ENCODE results near the gene SLC1A3.

The SLC1A3 gene

GRCh38 chr5:36691226-36691625 is 84.8 kb downstream of the SLC1A3 start:
- Histone ChIP-seq H3K36me3 (replicated peaks; ENCODE audit: low read depth, low read length) (no peaks in the 10 kb centered on the region), H3K79me2 (ENCODE audit: low read length) (no peaks in the 10 kb centered on the region), H4K20me1 (ENCODE audit: insufficient read depth, low read length) (no peaks in the 10 kb centered on the region), H3K27ac (ENCODE audit: low read length) (no peak overlapping the region), H3K9ac (ENCODE audit: low read length) (no peak overlapping the region), H3K9me3 (ENCODE audit: insufficient read depth, low read length) (no peaks in the 10 kb centered on the region), H3K27me3 (ENCODE audit: low read depth, low read length) (no peaks in the 10 kb centered on the region), H2AFZ (ENCODE audit: low read depth, low read length) (no peak overlapping the region), H3K4me2 (ENCODE audit: low read length) (no peak overlapping the region), H3K4me3 (ENCODE audit: low read length) (no peak overlapping the region), H3K4me1 (ENCODE audit: low read length) (peaks cover 19% of the 10 kb centered on the region)
- no peak for TF ChIP-seq EZH2phosphoT487 (IDR thresholded peaks at IDR 0.05; ENCODE audit: low read depth)
- TF ChIP-seq, protein P1, sequence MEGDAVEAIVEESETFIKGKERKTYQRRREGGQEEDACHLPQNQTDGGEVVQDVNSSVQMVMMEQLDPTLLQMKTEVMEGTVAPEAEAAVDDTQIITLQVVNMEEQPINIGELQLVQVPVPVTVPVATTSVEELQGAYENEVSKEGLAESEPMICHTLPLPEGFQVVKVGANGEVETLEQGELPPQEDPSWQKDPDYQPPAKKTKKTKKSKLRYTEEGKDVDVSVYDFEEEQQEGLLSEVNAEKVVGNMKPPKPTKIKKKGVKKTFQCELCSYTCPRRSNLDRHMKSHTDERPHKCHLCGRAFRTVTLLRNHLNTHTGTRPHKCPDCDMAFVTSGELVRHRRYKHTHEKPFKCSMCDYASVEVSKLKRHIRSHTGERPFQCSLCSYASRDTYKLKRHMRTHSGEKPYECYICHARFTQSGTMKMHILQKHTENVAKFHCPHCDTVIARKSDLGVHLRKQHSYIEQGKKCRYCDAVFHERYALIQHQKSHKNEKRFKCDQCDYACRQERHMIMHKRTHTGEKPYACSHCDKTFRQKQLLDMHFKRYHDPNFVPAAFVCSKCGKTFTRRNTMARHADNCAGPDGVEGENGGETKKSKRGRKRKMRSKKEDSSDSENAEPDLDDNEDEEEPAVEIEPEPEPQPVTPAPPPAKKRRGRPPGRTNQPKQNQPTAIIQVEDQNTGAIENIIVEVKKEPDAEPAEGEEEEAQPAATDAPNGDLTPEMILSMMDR (IDR thresholded peaks at IDR 0.05; ENCODE audit: low read depth, low read length): no peak

GRCh38 chr5:36691696-36692371 is 85.4 kb downstream of the SLC1A3 start:
- Histone ChIP-seq H3K4me3 (ENCODE audit: low read length) (no peak overlapping the region), H3K27me3 (ENCODE audit: low read depth, low read length) (no peaks in the 10 kb centered on the region), H3K9ac (ENCODE audit: low read length) (no peak overlapping the region), H3K4me1 (ENCODE audit: low read length) (peaks cover 19% of the 10 kb centered on the region), H4K20me1 (ENCODE audit: insufficient read depth, low read length) (no peaks in the 10 kb centered on the region), H3K36me3 (replicated peaks; ENCODE audit: low read depth, low read length) (no peaks in the 10 kb centered on the region), H3K9me3 (ENCODE audit: insufficient read depth, low read length) (no peaks in the 10 kb centered on the region), H2AFZ (ENCODE audit: low read depth, low read length) (no peak overlapping the region), H3K27ac (ENCODE audit: low read length) (no peak overlapping the region), H3K4me2 (ENCODE audit: low read length) (no peak overlapping the region), H3K79me2 (ENCODE audit: low read length) (no peaks in the 10 kb centered on the region)
- no peak for TF ChIP-seq EZH2phosphoT487 (IDR thresholded peaks at IDR 0.05; ENCODE audit: low read depth)
- TF ChIP-seq, protein P1 (IDR thresholded peaks at IDR 0.05; ENCODE audit: low read depth, low read length): no peak

DNA sequence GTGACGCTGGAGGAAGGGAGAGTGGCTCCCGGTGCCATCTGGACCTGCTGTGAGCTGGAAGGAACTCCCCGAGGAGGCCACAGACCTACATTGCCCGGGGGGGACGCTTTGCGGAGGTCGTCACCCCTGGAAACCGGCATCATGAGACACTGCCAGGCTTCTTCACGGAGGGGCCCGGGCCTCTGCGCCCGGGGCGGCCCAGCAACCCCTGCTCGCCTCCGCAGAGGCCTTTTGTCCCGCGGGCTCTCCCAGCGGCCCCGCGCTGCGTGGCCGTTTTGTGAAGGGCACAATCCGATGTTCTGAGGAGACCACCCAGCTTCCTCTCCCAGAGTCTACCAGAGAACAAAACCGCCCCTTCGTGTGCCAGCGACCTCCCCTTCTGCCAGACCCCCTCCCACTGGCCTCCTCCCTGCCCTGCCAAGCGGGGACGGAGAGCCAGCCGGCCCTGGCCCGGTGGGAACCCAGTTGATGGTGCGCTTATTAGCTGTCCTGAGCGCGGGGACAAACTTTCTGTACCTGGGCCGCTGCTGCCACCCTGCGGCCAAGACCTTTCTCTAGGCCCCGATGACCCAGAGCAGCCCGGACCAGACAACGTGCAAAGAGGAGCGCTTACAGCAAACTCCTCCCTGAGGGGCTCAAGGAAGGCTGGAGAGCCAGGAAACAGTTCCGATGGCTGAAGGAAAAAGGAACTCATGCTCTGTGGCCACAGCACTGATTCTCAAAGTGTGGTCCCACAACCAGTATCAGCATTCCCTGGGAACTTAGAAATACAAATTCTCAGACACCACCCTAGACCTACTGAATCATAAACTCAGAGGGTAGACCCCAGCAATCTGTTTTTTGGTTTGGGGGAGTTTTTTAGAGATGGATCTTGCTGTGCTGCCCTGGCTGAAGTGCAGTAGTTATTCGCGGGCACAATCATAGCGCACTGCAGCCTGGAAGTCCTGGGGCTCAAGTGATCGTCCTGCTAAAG is 86.7 kb downstream of the SLC1A3 start:
- Histone ChIP-seq H3K27me3 (ENCODE audit: low read depth, low read length) (no peaks in the 10 kb centered on the region), H3K27ac (ENCODE audit: low read length) (no peak overlapping the region), H3K4me2 (ENCODE audit: low read length) (peak overlapping the region; percentile 41), H2AFZ (ENCODE audit: low read depth, low read length) (no peak overlapping the region), H3K4me1 (ENCODE audit: low read length) (peaks cover 19% of the 10 kb centered on the region), H3K4me3 (ENCODE audit: low read length) (no peak overlapping the region), H3K36me3 (replicated peaks; ENCODE audit: low read depth, low read length) (no peaks in the 10 kb centered on the region), H3K9me3 (ENCODE audit: insufficient read depth, low read length) (no peaks in the 10 kb centered on the region), H3K9ac (ENCODE audit: low read length) (no peak overlapping the region), H3K79me2 (ENCODE audit: low read length) (no peaks in the 10 kb centered on the region), H4K20me1 (ENCODE audit: insufficient read depth, low read length) (no peaks in the 10 kb centered on the region)
- no peak for TF ChIP-seq EZH2phosphoT487 (IDR thresholded peaks at IDR 0.05; ENCODE audit: low read depth)
- TF ChIP-seq, protein P1 (IDR thresholded peaks at IDR 0.05; ENCODE audit: low read depth, low read length): peak; percentile 73

GRCh38 chr5:36694351-36694750 is 87.9 kb downstream of the SLC1A3 start:
- no peak overlapping the region for H3K27ac ChIP-seq (ENCODE audit: low read length)
- H3K36me3 ChIP-seq (replicated peaks; ENCODE audit: low read depth, low read length): no peaks in the 10 kb centered on the region
- no peaks in the 10 kb centered on the region for H3K27me3 ChIP-seq (ENCODE audit: low read depth, low read length)
- no peak overlapping the region for H3K4me3 ChIP-seq (ENCODE audit: low read length)
- no peaks in the 10 kb centered on the region for H4K20me1 ChIP-seq (ENCODE audit: insufficient read depth, low read length)
- H3K9ac ChIP-seq (ENCODE audit: low read length): no peak overlapping the region
- no peak overlapping the region for H2AFZ ChIP-seq (ENCODE audit: low read depth, low read length)
- TF ChIP-seq, protein P1 (IDR thresholded peaks at IDR 0.05; ENCODE audit: low read depth, low read length): no peak
- no peak for TF ChIP-seq EZH2phosphoT487 (IDR thresholded peaks at IDR 0.05; ENCODE audit: low read depth)
- H3K4me2 ChIP-seq (ENCODE audit: low read length): no peak overlapping the region
- H3K9me3 ChIP-seq (ENCODE audit: insufficient read depth, low read length): no peaks in the 10 kb centered on the region
- peaks cover 15% of the 10 kb centered on the region for H3K4me1 ChIP-seq (ENCODE audit: low read length)
- no peaks in the 10 kb centered on the region for H3K79me2 ChIP-seq (ENCODE audit: low read length)

All from OCI-LY3 (cell line).